GM19397 (cell line): Measurements from ENCODE around the gene AHDC1.

Experiments
- ATAC-seq: cut with Tn5 transposase; IDR thresholded peaks from one replicate; pipeline ENCODE4 v1.9.1; 2021; ENCODE audit warnings: mild to moderate bottlenecking, moderate library complexity; ENCODE audit not compliant: unreplicated experiment

The AHDC1 gene

DNA sequence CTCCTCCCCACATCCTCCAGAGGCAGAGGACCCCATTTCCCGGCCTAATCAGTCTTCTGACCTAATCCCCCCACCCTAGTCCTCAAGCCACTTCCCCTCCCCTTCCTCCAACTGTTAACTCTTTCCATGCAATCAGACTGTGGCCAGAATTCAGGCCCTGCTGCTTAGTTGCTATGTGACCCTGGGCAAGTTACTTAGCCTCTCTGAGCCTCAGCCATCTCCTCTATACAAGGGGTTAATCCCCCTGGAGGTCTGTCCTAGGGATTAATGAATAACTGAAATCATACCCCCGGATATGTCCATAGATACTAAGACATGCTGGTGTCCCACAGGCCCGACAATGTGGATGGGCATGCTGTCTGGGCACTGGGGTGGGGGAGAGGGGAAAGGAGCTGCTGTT lies 18.3 kb downstream of the AHDC1 start:
- ATAC-seq: no peak

DNA sequence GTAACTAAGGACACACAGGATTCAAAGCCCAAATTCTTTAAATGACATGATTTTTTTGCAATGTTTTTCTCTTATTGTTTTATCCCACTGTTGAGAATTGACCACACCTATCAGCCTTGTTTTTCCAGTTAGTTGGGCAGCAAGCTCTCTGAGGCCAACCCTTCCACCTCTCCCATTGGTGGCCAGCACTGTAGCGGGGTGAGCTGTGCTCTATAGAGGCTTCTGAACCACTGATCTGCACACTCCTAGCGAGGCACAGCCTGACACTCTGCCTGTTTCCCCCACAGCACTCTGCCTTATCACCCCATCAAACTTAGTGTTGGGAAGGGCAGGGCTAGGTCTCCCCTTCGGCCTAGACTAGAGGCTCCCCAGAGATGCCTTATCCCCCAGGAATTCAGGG lies 19.5 kb downstream of the AHDC1 start:
- ATAC-seq: no peak

DNA sequence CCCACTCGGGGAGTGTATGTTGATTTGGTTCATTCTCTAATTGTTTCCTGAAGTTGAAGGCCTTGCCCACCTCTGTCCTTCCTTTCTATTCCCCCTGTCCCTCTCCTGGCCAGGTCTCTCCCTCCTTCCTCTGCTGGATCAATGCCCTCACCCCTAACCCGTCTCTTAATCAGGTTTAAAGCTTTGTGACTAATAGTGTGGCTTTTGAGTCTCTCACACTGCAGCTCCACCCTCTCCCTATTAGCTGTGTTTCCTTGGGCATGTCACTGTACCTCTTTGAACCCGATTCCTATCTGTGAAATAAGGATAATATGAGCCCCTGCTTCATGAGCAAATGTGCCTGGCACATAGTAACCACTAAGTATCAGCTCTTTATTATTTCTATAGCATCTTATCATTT lies 20.5 kb downstream of the AHDC1 start:
- no peak for ATAC-seq

DNA sequence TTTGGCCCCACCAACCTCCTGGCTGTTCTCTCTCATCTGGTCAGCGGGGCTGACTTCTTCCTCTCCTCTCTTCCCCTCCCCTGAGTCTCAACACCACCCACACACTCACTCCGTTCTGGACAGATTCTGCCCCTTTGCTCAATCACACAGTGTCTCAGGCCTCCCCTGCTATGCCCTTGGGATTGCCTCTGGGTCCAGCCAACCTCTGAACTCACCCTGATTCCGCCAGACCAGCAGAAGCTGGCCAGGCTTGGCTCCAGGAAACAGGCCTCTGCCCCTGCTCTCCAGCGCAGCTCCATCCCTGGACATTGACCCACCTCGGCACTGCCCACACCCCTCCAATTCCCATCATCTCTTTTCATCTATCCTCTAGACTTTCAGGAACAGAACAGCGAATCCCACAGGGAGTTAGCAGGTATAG lies 22.1 kb downstream of the AHDC1 start:
- ATAC-seq: no peak

DNA sequence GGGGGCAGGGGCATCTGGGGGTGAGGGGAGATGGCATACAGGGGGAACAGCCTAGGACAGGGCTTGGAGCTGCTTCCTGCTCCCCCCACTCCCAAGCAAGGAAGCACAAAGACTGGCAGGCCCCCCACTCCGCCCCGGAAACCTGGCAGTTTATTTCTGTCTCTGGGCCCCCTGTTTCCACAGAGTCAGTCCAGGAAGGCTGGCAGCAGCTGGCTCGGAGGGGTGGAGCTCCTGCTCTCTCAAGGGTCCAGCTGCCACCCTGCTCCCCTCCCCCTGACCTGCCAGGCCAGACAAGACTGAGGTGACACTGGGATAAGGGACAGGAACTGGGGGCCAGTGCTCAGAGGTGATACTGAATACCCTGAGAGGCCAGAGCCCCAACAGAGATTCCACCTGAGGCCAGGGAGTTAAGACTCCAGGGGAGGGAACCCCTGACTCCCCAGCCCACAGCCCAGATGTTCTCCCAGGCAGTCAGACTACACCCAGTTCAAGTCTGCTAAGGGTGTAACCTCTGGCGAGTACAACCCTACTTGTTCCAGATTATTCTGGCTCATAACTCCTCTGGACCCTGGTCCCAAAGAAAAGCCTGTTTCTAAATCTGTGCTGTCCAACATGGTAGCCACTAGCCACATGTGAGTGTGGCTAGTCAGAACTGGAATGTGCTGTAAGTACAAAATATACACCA lies 26.3 kb downstream of the AHDC1 start:
- no peak for ATAC-seq

DNA sequence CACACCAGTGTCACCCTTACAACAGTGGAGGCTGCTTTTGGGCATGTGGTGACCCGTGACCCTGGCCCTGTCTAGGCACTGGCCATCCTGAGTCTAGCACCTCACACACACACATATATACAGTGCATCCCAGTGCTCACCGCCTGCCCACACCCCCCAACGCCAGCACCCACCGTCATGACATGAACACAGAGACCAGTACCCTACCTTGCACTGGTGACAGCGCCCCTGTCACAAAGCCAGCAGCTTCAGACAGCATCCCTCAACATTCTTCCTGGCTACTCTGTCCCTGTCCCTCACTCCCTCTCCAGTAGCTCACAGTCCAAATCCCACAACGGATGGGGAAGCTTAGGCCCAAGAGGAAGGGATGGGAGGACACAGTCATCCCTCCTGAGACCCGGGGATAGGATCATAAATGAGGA lies 27.1 kb downstream of the AHDC1 start:
- ATAC-seq: no peak

DNA sequence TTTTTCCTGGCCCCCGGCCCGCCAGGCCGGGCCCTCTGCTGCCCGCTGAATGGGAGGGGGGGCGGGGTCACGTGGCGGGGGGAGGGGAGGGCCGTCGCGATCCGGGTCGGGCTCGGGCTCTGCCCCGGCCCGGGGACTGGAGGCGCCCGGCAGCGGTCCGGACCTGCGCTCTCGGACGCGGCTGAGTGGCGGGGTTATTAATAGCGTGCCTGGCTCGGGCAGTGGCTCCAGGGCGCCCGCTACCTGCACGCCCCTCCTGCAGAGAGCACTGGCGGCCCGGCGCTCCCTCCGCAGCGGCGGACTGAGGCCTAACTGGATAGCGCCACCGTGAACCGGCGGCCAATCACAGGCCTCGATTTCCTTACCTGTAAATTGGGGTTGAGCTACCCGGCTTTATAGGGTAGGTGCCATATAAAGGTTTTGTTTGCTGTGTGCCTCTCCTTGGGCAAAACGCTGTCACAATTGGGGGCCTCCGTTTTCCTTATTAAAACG lies 28.1 kb downstream of the AHDC1 start:
- ATAC-seq: no peak

DNA sequence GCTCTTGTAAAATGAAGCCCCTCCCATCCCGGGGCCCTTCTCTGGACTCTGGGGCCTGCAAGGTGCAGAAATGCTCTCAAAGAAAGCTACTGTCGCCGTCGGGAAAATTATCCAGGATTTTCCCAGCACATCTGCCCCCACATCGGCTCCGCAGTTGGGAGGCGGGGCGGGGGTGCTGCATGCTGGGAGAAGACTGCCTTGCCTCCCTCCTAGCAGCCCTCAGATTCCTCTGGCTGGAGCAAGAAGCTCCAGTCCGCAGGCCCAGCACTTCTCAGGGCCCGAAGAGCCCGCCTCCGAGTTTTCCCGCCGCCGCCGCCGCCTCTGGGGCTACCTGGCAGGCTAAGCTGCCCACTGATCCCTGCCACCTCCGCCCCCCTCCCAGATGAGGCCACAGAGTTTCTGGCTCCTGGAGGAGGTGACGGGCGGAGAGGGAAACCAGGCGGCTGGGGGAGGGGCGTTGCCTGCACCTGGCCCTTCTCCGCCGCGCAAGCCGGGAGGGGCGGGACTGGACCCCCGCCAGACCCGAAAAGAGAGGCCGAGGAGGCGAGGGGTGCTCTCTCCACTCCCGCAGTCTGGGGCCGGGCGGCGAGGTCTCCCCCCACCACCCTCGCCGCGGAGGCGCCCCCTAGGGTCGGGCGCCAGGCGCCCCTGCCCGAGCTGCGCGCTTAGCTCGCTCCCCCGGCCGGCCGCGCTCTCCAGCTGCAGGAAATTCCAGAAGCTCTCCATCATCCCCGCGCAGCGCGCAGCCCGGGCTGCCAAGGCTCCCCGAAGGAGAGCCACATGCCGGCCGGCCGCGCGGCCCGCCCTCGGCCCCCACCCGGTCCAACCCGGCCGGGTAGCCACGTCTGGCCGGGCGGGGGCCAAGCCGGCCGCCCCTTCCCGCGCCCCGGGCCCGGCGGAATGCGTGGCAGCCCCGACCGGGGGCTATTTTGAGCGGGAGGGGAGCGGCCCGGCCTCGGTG lies 28.8 kb downstream of the AHDC1 start:
- ATAC-seq: no peak

DNA sequence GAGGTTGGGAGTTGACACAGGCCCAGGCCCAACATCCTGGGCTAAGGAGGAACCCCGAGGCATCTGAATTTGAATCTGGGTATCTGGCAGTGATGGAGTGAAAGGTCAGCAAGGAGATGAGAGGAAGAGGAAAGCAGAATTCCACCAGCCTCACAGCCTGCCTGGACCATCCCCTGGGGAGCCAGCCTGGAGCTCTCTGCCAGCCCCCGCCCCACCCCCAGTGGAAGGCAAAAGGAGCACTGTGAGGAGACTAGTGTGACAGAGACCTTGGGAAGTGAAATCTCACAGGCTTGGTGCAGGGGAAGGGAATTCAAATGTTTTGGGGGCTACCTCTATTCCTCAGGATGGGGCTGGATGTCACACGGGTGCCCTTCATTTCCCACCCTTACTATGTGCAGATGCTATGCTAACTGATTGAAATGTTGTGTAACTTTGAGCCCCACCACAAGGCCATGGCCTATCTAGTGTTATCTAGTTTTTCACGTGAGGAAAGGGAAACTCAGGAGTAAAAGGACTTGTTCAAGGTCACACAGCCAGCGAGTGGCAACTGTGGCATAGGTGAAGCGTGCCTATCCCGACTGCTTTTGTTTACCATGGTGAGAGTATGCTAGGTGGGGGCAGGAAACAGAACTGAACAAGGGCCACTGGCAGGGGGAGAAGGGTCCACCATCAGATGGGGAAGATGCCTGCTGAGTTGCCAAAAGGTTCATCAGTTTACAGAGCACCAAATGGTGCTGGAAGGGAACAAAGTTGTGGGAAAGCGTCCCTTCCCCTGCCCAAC lies 29.8 kb downstream of the AHDC1 start:
- ATAC-seq: no peak

DNA sequence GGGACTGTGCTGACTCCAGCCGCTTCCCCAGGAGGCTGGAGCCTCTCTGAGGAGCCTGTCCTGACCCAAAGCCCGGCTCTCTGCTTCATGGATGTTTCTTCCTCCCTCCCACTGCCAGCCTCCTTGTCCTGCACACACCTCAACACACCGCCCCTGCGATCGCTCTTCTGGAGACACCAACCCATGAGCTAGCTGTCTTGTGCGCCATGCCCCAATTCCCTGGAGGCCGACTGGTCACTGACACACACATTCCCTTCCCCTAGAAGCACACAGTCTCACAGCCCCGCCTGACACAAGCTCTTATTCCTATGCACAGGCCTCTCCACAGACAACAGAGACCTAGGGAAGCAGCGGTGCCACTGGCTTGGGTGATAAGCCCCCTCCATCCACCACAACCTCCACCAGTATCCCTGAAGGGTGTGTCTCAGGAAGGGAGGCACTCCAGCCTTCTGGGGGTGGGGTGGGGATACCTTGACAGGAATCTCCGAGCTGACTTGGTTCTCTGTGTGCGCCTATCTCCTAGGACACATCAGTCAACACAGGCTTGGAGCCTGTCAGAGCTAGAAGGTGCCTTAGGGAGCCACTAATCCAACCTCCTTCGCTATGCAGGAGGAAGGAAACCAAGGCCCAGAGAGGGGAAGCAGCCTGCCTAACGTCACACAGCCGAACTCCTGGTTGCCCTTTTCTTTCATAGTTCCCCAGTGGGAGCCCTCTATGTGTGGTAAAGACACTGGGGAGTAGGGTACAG lies 31.1 kb downstream of the AHDC1 start:
- no peak for ATAC-seq

DNA sequence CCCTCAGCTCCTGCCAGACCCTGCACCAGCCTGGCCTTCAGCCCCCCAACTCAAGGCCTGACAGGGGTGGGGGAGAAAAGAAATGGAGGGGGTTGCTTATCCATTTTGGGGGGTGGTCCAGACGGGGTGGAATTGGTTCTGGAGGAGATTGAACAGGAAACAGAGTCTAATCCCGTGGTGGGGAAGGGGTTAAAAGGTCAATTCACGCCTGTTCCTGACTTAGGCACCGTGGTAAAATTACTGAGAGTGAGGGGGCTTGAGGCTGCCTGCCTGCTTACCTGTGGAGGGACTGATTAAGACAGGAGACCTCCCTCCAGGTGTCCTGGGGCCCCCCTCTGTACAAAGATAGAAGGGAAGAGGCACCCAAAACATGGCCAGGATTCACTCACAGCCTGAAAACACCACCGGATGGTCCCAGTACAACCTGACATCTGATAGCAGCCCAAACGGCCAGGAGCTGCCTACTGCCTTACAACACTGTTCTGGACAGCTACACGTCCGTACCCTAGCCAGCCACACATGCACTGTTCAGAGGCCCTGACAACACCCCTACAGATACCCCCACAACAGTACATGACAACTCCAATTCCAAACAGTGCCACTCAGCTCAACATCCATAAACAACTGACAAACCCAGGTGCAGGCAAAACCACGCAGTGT lies 31.8 kb downstream of the AHDC1 start:
- no peak for ATAC-seq

DNA sequence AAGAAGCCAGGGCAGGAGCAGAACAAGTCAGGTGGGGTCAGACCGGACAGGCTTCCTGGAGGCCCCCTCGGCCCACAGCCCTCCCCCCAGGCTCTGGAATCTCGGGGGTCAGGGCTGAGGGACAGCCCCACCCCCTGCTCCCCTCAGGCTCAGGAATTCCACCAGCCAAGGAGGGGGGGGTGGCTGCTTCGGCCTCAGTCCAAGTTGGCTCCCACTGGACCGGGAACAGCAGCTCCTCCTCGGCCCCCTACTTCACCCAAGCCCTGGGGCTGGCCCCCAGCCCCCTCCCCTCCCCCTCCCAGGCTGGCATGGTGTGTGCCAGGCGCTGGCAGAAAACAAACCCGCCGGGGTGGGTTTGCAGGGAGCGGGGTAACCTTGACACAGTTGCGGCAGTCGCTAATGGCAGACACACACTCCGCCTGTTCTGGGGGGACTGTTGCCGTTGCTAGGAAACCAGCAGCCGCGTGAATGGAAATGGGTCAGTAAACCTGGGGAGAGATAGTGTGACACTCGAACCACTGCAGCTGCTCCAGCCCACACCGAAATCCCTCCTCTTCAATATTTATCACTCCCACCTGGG lies 32.4 kb downstream of the AHDC1 start:
- no peak for ATAC-seq

DNA sequence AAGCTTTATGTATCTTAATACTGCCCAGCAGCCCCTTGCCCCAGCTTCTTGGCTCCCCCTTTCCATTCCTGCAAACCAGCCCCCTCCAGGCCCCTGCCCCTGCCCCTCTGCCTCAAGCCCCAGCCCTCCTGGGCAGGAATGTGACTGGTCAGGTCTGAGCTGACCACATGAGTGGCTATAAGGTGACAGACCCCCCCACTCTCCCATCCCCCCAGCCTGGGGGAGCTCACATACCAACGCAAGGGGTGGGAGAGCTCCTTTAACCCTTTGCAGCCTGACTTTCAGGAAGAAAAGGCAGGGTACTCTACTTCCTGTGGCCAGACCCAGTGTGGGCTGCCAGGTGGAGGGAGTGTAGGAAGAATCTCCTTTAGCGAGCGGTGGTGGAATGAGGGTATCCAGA lies 33.2 kb downstream of the AHDC1 start:
- ATAC-seq: no peak

DNA sequence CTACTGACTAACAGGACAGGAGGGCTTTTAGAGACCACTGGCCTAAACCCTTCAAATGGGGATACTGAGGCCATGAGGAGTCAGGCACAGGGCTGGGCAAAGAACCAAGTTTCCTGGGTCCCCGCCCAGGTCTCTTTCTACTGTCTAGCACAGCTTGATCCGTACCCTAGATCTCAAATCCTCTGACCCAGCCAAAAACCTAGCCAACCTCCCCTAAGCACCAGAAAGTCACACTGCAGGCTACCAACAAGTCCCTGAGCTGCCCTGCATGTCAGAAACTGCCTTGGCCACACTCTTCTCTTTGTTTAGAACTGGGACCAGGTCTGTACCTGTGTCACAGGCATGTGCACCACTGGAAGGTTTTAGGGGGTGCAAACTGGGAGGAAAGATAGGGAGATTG lies 33.6 kb downstream of the AHDC1 start:
- ATAC-seq: no peak

DNA sequence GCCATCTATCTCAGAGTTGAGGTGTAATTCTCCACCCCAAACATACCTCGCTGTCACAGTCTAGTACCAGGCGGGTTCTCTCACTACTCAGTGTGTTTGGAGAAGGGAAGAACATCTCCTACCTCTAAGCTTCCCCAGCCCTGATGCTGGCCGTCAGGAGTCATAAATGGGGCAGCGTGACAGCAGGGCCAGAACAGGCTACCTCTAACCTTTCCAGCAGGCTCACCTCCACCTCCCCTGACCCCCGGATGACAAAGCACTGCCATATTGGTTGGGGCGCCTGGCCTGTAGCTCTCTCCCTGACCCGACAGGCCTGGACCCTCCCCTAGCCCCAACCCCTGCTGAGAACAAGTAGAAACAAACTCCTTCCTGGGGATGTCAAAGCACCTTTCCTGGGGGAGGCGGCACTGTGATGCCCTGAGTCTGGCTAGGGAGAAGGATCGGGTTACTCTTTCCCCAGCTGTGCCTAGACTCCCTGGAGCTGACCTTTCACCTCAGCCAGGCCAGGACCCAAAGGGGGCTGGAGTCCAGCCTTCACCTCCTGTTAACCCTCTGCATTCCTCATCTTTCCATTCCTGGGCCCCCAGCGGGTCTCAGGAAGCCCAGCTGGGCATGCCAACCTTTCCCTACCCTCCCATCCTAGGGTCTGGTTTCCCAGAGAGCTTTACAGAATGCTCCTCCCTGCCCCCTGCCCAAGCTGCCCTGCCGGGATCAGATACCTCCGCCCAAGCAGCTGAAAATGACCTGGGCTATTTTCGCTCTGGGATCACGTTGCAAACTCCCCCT lies 34.2 kb downstream of the AHDC1 start:
- no peak for ATAC-seq

DNA sequence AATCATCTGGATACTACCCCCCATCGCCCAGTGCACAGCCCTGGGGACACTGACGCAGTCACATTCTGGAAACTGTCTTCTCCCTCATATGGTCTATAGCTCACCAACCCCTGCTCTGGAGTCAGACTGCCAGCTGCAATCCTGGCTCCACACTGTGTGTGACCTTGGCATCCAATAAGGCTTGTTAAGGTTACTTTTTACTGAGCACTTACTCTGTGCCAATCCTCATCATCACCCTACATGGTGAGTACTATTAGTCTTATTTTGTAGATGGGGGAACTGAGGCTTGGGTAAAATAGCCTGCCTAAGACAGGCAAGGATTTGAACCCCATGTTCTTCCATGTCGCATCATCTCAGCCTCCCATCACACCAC lies 34.9 kb downstream of the AHDC1 start:
- ATAC-seq: no peak

DNA sequence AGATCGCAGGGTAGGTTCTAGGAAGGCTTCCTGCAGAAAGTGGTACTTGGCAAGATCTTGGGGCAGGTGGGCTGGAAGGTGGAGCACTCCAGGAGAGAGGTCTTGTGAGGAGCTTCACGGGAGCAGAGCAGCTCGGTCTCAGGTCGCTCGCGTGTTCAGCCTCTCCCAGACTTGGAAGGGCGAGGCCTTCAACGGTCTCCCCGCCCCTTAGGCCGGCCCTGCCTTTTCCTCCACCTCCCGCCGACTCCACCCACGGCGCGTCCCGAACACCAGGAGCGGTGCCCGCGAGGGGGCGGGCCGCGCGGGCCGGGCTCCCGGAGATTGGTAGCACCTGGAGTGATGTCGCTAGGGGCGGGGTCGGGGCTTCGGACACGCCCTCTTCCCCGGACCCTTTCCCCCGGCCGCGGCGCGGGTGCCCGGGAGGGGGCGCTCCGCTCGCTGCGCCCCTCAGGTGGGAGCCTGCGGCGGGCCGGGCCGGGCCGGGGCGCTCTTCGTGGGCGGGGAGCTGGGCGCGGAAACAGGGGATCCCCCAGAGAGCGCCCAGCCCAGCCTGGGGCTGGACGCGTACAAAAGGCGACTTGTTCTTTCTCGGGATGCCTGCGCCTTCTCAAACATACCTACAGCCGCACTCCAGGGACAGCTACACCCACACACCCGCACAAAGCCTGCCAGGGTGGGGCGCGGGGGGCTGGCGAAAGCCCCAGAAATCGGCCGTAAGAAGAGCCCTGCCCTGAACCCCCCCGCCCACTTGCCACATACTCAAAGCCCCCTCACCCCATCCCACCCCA lies 35.5 kb downstream of the AHDC1 start:
- peak; percentile 82 for ATAC-seq

DNA sequence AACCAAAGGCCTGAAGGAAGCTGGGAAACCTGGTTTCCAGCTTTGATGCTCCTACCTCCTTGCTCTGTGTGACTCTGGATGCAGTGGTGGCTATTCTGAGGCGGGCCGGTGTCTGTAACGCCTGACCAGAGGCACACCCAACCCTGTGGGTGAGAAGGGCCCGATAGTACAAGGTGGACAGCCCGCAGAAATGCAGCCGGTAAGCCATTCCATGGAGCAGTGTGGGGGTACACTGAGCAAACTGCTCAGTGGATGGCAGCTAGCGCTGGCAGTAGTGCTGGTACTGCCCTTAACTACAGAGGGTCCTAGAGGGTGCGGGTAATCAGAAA lies 36.0 kb downstream of the AHDC1 start:
- ATAC-seq: peak; percentile 10
